ENCODE measurements around the gene HMGN4.
A peak's percentile ranks its signal among the peaks of the same experiment; 100 is the strongest.
"Not testable (repeated sequence)": the region's sequence is repeated elsewhere in the genome, so short reads cannot be mapped to it uniquely, and the experiment has no call there.

HMGN4 gene

GRCh38 chr6:26537846-26538571 lies at the start of gene HMGN4:
Gene HMGN4 (plus strand): TSS chr6:26538366. CDS start chr6:26545207, 6,841 bp downstream.
- TF ChIP-seq POLR2A (IDR thresholded peaks at IDR 0.05; ENCODE audit: low read length) (peak; percentile 68), GATA1 (IDR thresholded peaks at IDR 0.05; ENCODE audit: low read depth, low read length) (no peak)
- DNase-seq, result peak; percentile 91 to 94

GRCh38 chr6:26489996-26490964 lies 47.9 kb upstream of the HMGN4 start:
- no peak for DNase-seq
- no peak for TF ChIP-seq POLR2A (IDR thresholded peaks at IDR 0.05; ENCODE audit: low read length)
- TF ChIP-seq GATA1 (IDR thresholded peaks at IDR 0.05; ENCODE audit: low read depth, low read length), result no peak

- no peak for DNase-seq
- no peak for TF ChIP-seq POLR2A (IDR thresholded peaks at IDR 0.05; ENCODE audit: low read length)
- TF ChIP-seq GATA1 (IDR thresholded peaks at IDR 0.05; ENCODE audit: low read depth, low read length), result no peak
Measured at GRCh38 chr6:26491604-26492003, 46.6 kb upstream of the HMGN4 start.

GRCh38 chr6:26493258-26493657 lies 44.9 kb upstream of the HMGN4 start:
- peak; percentile 37 to 76 for DNase-seq

GRCh38 chr6:26494117-26494516 lies 44.0 kb upstream of the HMGN4 start:
- TF ChIP-seq POLR2A (IDR thresholded peaks at IDR 0.05; ENCODE audit: low read length), result no peak
- TF ChIP-seq GATA1 (IDR thresholded peaks at IDR 0.05; ENCODE audit: low read depth, low read length), result no peak
- no peak for DNase-seq

More at GRCh38 chr6:26493258-26493657, 44.9 kb upstream of the HMGN4 start:
- TF ChIP-seq POLR2A (IDR thresholded peaks at IDR 0.05; ENCODE audit: low read length), result no peak
- no peak for TF ChIP-seq GATA1 (IDR thresholded peaks at IDR 0.05; ENCODE audit: low read depth, low read length)

GRCh38 chr6:26495281-26495680 lies 42.9 kb upstream of the HMGN4 start:
- no peak for TF ChIP-seq GATA1 (IDR thresholded peaks at IDR 0.05; ENCODE audit: low read depth, low read length)
- TF ChIP-seq POLR2A (IDR thresholded peaks at IDR 0.05; ENCODE audit: low read length), result no peak
- DNase-seq, result no peak

GRCh38 chr6:26497610-26498009 lies 40.6 kb upstream of the HMGN4 start:
- no peak for TF ChIP-seq GATA1 (IDR thresholded peaks at IDR 0.05; ENCODE audit: low read depth, low read length)
- no peak for TF ChIP-seq POLR2A (IDR thresholded peaks at IDR 0.05; ENCODE audit: low read length)
- no peak for DNase-seq

GRCh38 chr6:26500102-26500501 lies 38.1 kb upstream of the HMGN4 start, which contains the start of gene BTN1A1:
Gene BTN1A1 (plus strand): TSS chr6:26500303. CDS start chr6:26501287, 984 bp downstream.
- no peak for DNase-seq
- TF ChIP-seq GATA1 (IDR thresholded peaks at IDR 0.05; ENCODE audit: low read depth, low read length) (no peak), POLR2A (IDR thresholded peaks at IDR 0.05; ENCODE audit: low read length) (no peak)

- peak; percentile 11 to 19 for DNase-seq
- TF ChIP-seq POLR2A (IDR thresholded peaks at IDR 0.05; ENCODE audit: low read length) (no peak), GATA1 (IDR thresholded peaks at IDR 0.05; ENCODE audit: low read depth, low read length) (no peak)
Measured at GRCh38 chr6:26501482-26501986, 36.6 kb upstream of the HMGN4 start.

- TF ChIP-seq POLR2A (IDR thresholded peaks at IDR 0.05; ENCODE audit: low read length), result no peak
- no peak for TF ChIP-seq GATA1 (IDR thresholded peaks at IDR 0.05; ENCODE audit: low read depth, low read length)
- DNase-seq, result peak in 1 of 2 experiments; percentile 4
Measured at GRCh38 chr6:26502165-26502564, 36.0 kb upstream of the HMGN4 start.

GRCh38 chr6:26502626-26503025 lies 35.5 kb upstream of the HMGN4 start:
- no peak for DNase-seq
- no peak for TF ChIP-seq POLR2A (IDR thresholded peaks at IDR 0.05; ENCODE audit: low read length)
- TF ChIP-seq GATA1 (IDR thresholded peaks at IDR 0.05; ENCODE audit: low read depth, low read length), result no peak

GRCh38 chr6:26507658-26508057 lies 30.5 kb upstream of the HMGN4 start:
- no peak for TF ChIP-seq POLR2A (IDR thresholded peaks at IDR 0.05; ENCODE audit: low read length)
- TF ChIP-seq GATA1 (IDR thresholded peaks at IDR 0.05; ENCODE audit: low read depth, low read length), result no peak

GRCh38 chr6:26511033-26511432 lies 27.1 kb upstream of the HMGN4 start:
- DNase-seq, result not testable (repeated sequence)

More at GRCh38 chr6:26507658-26508057, 30.5 kb upstream of the HMGN4 start:
- no peak for DNase-seq

GRCh38 chr6:26514984-26515383 lies 23.2 kb upstream of the HMGN4 start:
- TF ChIP-seq POLR2A (IDR thresholded peaks at IDR 0.05; ENCODE audit: low read length) (no peak), GATA1 (IDR thresholded peaks at IDR 0.05; ENCODE audit: low read depth, low read length) (no peak)

More at GRCh38 chr6:26514984-26515383, 23.2 kb upstream of the HMGN4 start:
- no peak for DNase-seq
